B cell (primary cell): ENCODE results near the gene GUCA2B.

Experiments used
- CTCF ChIP-seq: fragments of 200-600 bp; IDR thresholded peaks from one replicate; pipeline ENCODE4 v1.8.0; 2022; ENCODE audit warnings: antibody characterized with exemption, mild to moderate bottlenecking
- EZH2 ChIP-seq: IDR thresholded peaks from 2 replicates; pipeline ENCODE4 v1.6.1; 2012; ENCODE audit warnings: borderline replicate concordance, low read depth, mild to moderate bottlenecking, moderate library complexity, low read length; ENCODE audit not compliant: insufficient read depth, poor library complexity, severe bottlenecking

GRCh38 chr1:42145389-42145716 is 7.9 kb upstream of the GUCA2B start:
- TF ChIP-seq CTCF = no peak
- no peak for TF ChIP-seq EZH2
